H1 (cell line): ENCODE measurements around the gene AREG. TPM values are rescaled to one million over a fixed set of nuclear protein-coding genes. Genes with fewer than 3 reads are reported as not detected.

Experiments used
- GTF2F1 ChIP-seq: IDR thresholded peaks from 2 replicates; pipeline ENCODE4 v1.6.1; 2012; ENCODE audit warnings: low read depth, low read length, improper control_type of control experiment, borderline replicate concordance
- polyA plus RNA-seq, 7 experiments: library from polyadenylated mRNA; depleted of rRNA in 3 of 7; stranded (reverse) in 5 of 7; unstranded in 2 of 7; fragments of >200 nt in 5 of 7; fragments of 200-250 nt in 2 of 7; gene quantifications; 1 replicate in 5 of 7; 2 replicates in 1 of 7; 4 replicates in 1 of 7; pipeline versions ENCODE4 v1.2.1 to v1.2.3, GENCODE V29; 2011 to 2013; ENCODE audit warnings: missing spikeins in 2 of 7, mixed read lengths in 2 of 7
- total RNA-seq: library from RNA; stranded (reverse); fragmentation: NEBNext Ultra II Directional; extraction: Animal tissue kit (Norgen Biotek cat#: 25700); gene quantifications from 2 replicates; pipeline ENCODE4 v1.2.1, GENCODE V29; 2021
- TF ChIP-seq, protein P1 (sequence below): IDR thresholded peaks from 2 replicates; pipeline ENCODE4 v1.6.1; 2011; ENCODE audit warnings: low read depth, mild to moderate bottlenecking, low read length; ENCODE audit not compliant: insufficient read depth

Gene AREG
- total and polyA plus RNA-seq, 2 of the 8 experiments (the other 6 are each of a cell fraction or from before 2014, with no cell fraction given): not detected

DNA sequence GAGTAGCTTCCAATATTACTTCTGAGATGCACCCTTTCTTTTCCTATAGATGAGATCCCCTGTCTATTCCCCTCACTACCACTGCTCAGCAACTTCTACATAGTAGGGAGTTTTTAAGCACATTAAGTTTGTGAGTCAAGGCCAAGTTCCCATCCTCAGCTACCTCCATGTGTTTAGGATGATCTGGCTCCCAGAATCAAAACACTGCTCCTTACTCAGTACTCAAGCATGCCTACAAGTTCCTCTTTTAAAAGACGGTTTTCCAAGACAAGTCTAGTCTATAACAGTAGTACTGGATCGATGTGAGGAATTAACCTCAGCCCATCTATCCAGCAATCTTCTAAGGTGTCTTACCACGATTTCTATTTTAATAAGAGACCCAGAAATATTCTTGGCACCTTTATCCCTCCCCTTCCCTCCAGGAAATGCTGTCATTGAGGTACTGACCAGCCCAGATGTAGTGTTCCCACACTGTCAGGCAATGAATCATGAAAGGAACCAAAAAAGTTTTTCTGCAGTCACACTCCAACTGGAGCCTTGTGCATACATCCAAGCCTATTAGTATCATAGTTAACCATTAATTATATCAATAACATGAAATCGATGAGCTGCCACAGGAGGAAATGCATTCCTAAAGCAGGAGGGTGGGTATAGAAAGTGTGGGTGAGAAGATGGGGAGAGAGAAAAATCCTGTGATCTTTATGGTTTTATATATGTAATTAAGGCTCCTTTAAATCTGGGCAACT, 29.6 kb downstream of the AREG start (continued):
- TF ChIP-seq, protein P1, sequence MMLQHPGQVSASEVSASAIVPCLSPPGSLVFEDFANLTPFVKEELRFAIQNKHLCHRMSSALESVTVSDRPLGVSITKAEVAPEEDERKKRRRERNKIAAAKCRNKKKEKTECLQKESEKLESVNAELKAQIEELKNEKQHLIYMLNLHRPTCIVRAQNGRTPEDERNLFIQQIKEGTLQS: no peak
- no peak for TF ChIP-seq GTF2F1
